HepG2 (cell line): ENCODE results near the gene NFATC3.

Experiments
- CREB1 ChIP-seq, 2 experiments: fragments of 450-650 bp in 1 of 2; IDR thresholded peaks; 2 replicates each; pipeline ENCODE4 v1.6.1; 2016 to 2017; ENCODE audit warnings: control low read depth in 1 of 2, mild to moderate bottlenecking in 1 of 2, missing compliant biosample characterization in 1 of 2, missing genetic modification characterization in 1 of 2
- CTCF ChIP-seq: sonication (generic); formaldehyde crosslinking; IDR thresholded peaks from 2 replicates; pipeline ENCODE4 v1.5.0; 2020; ENCODE audit warnings: mild to moderate bottlenecking, missing genetic modification reagents, moderate library complexity
- GLMP ChIP-seq: sonication (generic); formaldehyde crosslinking; IDR thresholded peaks from 2 replicates; pipeline ENCODE4 v1.9.0; 2021; ENCODE audit warnings: missing genetic modification reagents, mild to moderate bottlenecking, borderline replicate concordance
- POLR2AphosphoS5 ChIP-seq: IDR thresholded peaks from 2 replicates; pipeline ENCODE4 v1.6.1; 2012; ENCODE audit warnings: low read depth, low read length
- PREB ChIP-seq: sonication (generic); formaldehyde crosslinking; IDR thresholded peaks from 2 replicates; pipeline ENCODE4 v1.4.0; 2020; ENCODE audit warnings: missing genetic modification reagents
- TBL1XR1 ChIP-seq: fragments of 150-350 bp; IDR thresholded peaks from 2 replicates; pipeline ENCODE4 v1.6.1; 2014; ENCODE audit warnings: borderline replicate concordance, low read length; ENCODE audit not compliant: partially characterized antibody
- ZBTB2 ChIP-seq: sonication (generic); formaldehyde crosslinking; IDR thresholded peaks from 2 replicates; pipeline ENCODE4 v1.8.0; 2022; ENCODE audit warnings: low read depth, missing genetic modification reagents
- ZNF496 ChIP-seq: sonication (generic); formaldehyde crosslinking; IDR thresholded peaks from 2 replicates; pipeline ENCODE4 v1.8.1; 2023; ENCODE audit warnings: mild to moderate bottlenecking, moderate library complexity, missing genetic modification reagents; ENCODE audit not compliant: insufficient replicate concordance
- ZNF891 ChIP-seq: sonication (generic); formaldehyde crosslinking; IDR thresholded peaks from 2 replicates; pipeline ENCODE4 v1.5.0; 2020; ENCODE audit warnings: mild to moderate bottlenecking, missing genetic modification reagents

GRCh38 chr16:68077866-68078700 is 7.1 kb upstream of the NFATC3 start:
- TF ChIP-seq GLMP (no peak), CTCF (CRISPR knock-in tag) (no peak), ZBTB2 (no peak), TBL1XR1 (no peak), ZNF496 (CRISPR knock-in tag) (no peak), ZNF891 (CRISPR knock-in tag) (no peak), POLR2AphosphoS5 (no peak), CREB1 (IDR thresholded peaks at IDR 0.05) (no peak), CREB1 (CRISPR knock-in tag; IDR thresholded peaks at IDR 0.05) (no peak), PREB (CRISPR knock-in tag) (no peak)
